Choroid plexus epithelial cell (primary cell): Measurements from ENCODE around the gene MIA.
A peak's percentile ranks its signal among the peaks of the same experiment; 100 is the strongest.

Source experiments
- DNase-seq: peaks from one replicate; pipeline ENCODE4 v3.0.0-alpha.2; 2010; ENCODE audit warnings: low read depth
- H3K4me3 ChIP-seq: 2 replicates; pipeline ENCODE4 v1.5.1; 2011; ENCODE audit warnings: low read depth, mild to moderate bottlenecking, control low read depth, low read length, moderate library complexity
- CTCF ChIP-seq: conservative IDR thresholded peaks from 2 replicates; pipeline ENCODE4 v1.5.1; 2011; ENCODE audit warnings: low read depth, mild to moderate bottlenecking, control low read depth, inconsistent platforms, low read length, moderate library complexity

Gene MIA

GRCh38 chr19:40797963-40798682, 22.8 kb downstream of the MIA start:
- DNase-seq, result peak; percentile 56
- H3K4me3 ChIP-seq, result peak overlapping the region; percentile 63
- peak; percentile 70 for TF ChIP-seq CTCF

- TF ChIP-seq CTCF, result no peak
- peak; percentile 100 for DNase-seq
- peak within 1 kb of the TSS; percentile 92 for H3K4me3 ChIP-seq
Measured at GRCh38 chr19:40798683-40799557, 23.6 kb downstream of the MIA start, which contains the start of gene EGLN2. Gene EGLN2 (plus strand): TSS chr19:40799191. CDS start chr19:40800573, 1,382 bp downstream.

DNA sequence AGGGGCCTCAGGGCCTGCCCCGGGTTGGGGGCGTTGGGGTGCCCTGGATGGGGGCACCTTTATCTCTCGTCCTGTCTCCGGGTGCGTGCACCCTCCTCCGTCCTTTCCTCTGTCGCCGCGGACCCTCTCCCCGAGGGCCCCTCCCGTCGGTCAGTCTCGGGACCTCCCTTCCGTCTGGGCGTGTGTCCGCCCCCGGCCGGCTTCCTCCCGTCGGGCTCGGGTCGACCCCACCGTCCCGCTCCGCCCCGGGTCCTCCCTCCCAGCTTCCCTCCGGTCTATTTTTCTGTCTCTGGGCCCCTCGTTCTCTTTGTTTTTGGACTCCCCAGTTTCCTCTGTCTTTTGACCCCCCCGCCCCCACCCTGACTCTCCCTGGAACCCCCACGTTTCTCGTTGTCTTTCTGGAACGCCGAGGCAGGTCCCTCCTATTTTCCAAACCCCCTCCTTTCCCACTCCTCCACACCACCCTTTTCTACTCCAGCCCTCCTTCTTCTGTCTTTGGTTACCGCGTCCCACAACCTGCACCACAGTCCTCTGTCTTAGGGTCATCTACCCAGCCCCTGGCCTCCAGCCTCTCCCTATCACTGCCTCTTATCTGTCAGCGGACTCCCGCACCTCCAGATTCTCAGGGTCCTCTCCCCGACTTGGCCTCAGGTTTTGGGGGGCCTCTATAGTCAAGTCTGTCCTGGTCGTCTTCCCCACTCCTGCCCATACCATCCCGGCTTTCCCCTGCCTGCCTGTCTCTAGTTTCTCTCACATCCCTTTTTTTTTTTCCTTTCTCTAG, 24.4 kb downstream of the MIA start:
- peak; percentile 42 for DNase-seq
- H3K4me3 ChIP-seq, result peak overlapping the region; percentile 92
- no peak for TF ChIP-seq CTCF

- no peak for TF ChIP-seq CTCF
- H3K4me3 ChIP-seq, result peak overlapping the region; percentile 92
- DNase-seq, result no peak
Measured at GRCh38 chr19:40800339-40800996, 25.1 kb downstream of the MIA start.

- no peak for TF ChIP-seq CTCF
- DNase-seq, result no peak
- peak overlapping the region; percentile 92 for H3K4me3 ChIP-seq
Measured at GRCh38 chr19:40800997-40801377, 25.7 kb downstream of the MIA start.
